GM21825 (cell line): Measurements from ENCODE around the gene NTSR2.

Experiments used
- ATAC-seq: cut with Tn5 transposase; IDR thresholded peaks from one replicate; pipeline ENCODE4 v1.9.1; 2021; ENCODE audit warnings: mild to moderate bottlenecking, moderate library complexity; ENCODE audit not compliant: unreplicated experiment

Gene NTSR2

GRCh38 chr2:11631462-11631861 is 38.5 kb downstream of the NTSR2 start:
- no peak for ATAC-seq

GRCh38 chr2:11630855-11631254 is 39.1 kb downstream of the NTSR2 start:
- ATAC-seq: no peak

GRCh38 chr2:11629851-11630250 is 40.1 kb downstream of the NTSR2 start:
- ATAC-seq: no peak

DNA sequence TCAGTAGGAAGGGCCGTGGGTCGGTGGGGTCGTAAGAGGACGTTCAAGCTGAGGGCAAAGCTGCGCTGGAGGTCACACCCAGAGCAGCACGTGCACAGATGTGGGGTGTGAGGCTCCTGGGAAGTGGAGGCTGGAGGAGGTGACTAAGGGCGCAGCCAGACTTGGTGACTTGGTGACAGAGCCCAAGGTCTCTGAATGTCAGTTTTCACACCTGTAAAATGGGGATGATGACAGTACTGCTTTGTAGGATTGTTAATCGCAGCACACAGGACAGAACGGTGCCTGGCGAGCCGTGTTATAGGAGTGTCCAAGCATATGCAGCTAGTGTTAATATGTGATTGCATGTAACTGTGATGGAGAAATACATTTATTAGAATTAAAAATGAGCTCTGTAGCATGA is 40.8 kb downstream of the NTSR2 start:
- ATAC-seq: no peak

DNA sequence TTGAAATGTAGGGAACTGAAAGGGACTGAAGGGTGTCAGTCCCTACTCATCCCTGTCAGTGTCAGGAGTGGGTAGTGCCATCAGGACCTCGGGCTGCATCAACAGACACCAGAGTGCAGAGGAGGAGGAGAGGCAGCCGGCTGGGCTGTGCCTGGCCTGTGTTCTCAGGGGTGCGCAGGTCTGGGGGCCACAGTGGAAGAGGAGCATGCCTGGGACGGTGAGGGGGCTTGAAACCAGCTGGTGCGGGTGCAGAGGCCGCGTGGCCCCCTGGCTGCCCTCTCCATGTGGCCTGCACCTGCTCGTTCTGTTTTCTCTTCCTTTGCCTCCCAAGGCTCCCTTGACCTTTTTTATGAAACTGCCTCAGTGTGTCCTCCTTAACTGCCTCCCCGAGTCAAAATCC is 41.3 kb downstream of the NTSR2 start:
- ATAC-seq: no peak

DNA sequence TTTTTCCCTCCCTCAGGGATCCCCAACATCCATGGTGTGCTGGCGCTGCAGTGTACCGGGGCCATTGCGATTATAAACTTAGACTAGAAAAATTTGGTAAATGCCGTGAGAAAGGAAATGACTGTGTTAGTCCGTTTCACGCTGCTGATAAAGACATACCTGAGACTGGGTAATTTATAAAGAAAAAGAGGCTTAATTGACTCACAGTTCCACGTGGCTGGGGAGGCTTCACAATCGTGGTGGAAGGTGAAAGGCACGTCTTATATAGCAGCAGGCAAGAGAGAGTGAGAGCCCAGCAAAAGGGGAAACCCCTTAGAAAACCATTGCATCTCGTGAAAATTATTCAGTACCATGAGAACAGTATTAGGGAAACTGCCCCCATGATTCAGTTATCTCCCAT is 44.3 kb downstream of the NTSR2 start:
- ATAC-seq: no peak

- no peak for ATAC-seq
These were observed 45.1 kb downstream of the NTSR2 start for GRCh38 chr2:11624893-11625292.

DNA sequence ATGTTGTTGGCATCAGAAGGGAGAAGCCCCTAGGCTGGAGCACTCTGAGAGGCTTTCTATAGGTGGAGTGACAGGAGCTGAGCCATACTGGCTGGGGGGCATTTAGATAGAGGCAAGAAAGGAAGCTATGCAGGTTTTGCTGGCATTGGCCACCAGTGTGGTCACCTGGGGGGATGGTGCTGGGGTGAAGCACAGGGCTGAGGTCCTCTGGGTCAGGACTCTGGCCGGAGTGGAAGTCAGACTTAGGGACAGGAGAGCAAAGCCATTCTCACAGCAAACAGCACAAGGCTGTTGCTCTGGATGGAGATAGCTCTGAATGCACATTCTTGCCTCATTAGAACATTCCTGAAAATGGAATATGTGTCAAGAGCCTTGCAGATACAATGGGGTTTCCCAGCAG is 47.4 kb downstream of the NTSR2 start:
- no peak for ATAC-seq

GRCh38 chr2:11621410-11621809 is 48.6 kb downstream of the NTSR2 start:
- ATAC-seq: no peak

- no peak for ATAC-seq
These were observed 51.3 kb downstream of the NTSR2 start for GRCh38 chr2:11618708-11619062.

GRCh38 chr2:11617984-11618707 is 51.8 kb downstream of the NTSR2 start:
- no peak for ATAC-seq

GRCh38 chr2:11617527-11617926 is 52.5 kb downstream of the NTSR2 start:
- ATAC-seq: no peak

DNA sequence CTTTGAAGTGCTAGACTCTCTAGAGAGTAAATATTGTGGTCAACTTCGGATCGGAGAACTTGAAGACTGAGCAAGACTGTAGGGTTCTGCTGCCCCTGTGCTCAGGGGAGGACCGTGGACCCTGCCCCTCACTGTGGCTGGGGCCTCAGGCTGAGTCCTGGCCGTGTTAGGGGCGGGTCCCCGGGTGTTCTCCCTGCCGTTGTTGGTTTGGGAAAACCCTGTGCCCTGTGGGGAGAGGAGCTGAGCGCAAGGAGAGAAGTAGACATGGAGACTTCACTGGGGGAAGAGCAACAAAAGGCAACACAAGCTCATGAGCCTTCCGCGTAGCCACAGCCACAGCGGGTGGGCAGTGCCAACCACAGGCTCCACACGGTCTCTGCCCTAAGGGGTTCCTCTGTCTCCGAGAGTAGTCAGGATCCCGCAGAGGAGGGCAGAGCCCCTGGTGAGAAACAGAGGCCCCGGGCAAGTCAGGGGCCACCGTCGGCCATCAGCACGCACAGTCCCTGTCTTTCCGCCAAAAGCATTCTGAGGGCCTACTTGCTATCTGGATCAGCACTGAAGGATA is 53.1 kb downstream of the NTSR2 start:
- no peak for ATAC-seq

GRCh38 chr2:11616097-11616687 is 53.8 kb downstream of the NTSR2 start:
- no peak for ATAC-seq

- no peak for ATAC-seq
These were observed 54.8 kb downstream of the NTSR2 start for GRCh38 chr2:11615209-11615608.

DNA sequence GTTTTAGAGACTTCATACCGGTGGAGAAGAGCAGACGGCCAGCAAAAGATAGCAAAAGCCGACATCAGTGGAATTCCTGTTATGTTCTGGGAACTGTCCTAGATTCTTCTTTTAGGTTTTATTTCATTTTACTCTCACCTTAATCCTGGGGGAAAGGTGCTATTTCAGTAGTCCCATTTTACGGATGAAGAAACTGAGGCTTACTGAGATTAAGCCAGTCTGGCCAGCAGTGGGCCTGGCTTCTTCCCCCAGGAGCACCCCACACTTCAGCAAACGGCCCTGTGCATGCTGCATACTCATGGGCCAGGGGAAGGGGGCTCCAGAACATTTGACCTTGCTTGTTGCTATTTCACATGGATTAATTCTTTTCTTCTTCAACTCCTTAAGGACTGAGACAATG is 56.7 kb downstream of the NTSR2 start:
- ATAC-seq: no peak

DNA sequence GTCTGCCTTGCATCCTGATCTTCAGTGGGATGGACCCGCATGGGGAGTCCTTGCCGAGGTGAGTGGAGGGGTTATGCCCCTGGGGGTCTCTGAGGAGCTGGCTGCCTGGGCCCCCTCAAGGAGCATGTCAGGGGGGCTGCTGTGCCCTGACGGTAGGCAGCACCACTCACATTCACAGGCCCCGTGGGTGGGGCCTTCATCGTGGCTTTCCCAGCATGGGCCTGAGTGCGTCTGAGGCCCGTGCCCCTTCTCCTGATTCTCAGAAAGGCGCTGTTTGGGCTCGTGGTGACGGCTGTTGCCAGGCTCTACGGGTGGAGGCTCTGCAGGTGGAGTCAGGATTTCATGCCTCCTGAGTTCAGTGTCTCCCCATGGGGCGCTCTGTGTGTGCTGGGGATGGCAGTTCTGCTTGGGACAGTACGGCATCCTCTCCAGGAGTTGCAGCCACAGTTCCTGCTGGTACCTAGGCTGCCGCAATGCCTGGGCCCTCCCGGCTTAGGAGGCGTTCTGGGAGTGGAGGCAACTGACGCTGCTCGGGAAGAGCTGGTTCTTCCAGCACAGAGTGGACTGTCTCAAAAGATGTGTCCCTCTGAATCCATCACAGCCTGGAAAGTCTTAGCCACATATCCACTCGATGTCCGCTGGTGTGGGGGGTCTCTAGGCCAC is 57.3 kb downstream of the NTSR2 start:
- no peak for ATAC-seq

DNA sequence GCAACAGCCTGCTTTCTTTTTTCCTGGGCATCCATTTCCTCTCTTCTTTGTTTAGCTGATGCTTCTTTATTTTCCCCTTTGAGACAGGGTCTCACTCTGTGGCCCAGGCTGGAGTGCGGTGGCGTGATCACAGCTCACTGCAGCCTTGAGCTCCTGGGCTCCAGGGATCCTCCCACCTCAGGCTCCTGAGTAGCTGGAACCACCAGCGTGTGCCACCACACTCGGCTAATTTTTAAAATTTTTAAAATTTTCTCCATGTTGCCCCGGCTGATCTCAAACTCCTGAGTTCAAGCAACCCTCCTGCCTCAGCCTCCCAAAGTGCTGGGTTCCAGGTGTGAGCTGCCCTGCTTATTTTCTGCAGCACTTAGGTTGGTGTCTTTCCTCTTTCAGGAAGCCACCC is 58.7 kb downstream of the NTSR2 start:
- ATAC-seq: no peak

DNA sequence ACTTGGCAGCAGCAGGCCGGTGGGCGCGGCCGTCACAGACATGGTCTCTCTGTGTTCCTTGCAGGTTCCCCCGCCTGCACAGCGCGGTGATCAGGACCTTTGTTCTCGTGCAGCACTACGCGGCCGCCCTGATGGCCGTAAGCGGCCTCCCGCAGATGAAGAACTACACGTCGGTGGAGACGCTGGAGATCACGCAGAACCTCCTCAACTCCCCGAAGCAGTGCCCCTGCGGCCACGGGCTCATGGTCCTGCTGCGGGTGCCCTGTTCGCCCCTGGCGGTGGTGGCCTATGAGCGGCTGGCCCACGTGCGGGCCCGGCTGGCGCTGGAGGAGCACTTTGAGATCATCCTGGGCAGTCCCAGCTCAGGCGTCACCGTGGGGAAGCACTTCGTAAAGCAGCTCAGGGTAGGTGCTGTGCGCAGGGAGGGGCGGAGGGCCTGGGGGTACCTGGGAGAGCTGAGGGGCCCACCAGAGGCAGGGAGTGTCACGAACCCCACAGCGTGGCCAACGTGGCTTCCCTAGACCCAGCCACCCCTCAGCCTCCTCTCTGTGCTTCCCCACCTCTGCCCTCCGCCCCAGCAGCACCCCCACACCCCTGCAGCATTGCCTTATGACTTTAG is 59.3 kb downstream of the NTSR2 start:
- no peak for ATAC-seq
